HEK293 (cell line): Measurements from ENCODE around the gene TCEAL8.

ENCODE experiments used
- CTCF ChIP-seq: fragments of 450-650 bp; formaldehyde crosslinking; IDR thresholded peaks from 2 replicates; pipeline ENCODE4 v1.5.1; 2016; ENCODE audit warnings: missing biosample characterization, missing genetic modification characterization
- EGR2 ChIP-seq: fragments of 450-650 bp; formaldehyde crosslinking; IDR thresholded peaks from 2 replicates; pipeline ENCODE4 v1.5.1; 2016; ENCODE audit warnings: low read depth, missing biosample characterization, missing genetic modification characterization
- GLI4 ChIP-seq: fragments of 450-650 bp; formaldehyde crosslinking; IDR thresholded peaks from 2 replicates; pipeline ENCODE4 v1.5.1; 2016; ENCODE audit warnings: missing biosample characterization, missing genetic modification characterization
- OVOL3 ChIP-seq: fragments of 450-650 bp; formaldehyde crosslinking; IDR thresholded peaks from 2 replicates; pipeline ENCODE4 v1.5.1; 2016; ENCODE audit warnings: missing biosample characterization, missing genetic modification characterization
- REST ChIP-seq: fragments of 450-650 bp; formaldehyde crosslinking; IDR thresholded peaks from 2 replicates; pipeline ENCODE4 v1.5.1; 2016; ENCODE audit warnings: missing biosample characterization, missing genetic modification characterization
- SP7 ChIP-seq: fragments of 450-650 bp; formaldehyde crosslinking; IDR thresholded peaks from 2 replicates; pipeline ENCODE4 v1.5.1; 2016; ENCODE audit warnings: missing biosample characterization, missing genetic modification characterization
- TCF7L2 ChIP-seq: IDR thresholded peaks from 2 replicates; pipeline ENCODE4 v1.6.1; 2011; ENCODE audit warnings: low read depth, mild to moderate bottlenecking, inconsistent platforms, low read length, moderate library complexity, borderline replicate concordance
- ZBTB1 ChIP-seq: fragments of 450-650 bp; formaldehyde crosslinking; IDR thresholded peaks from 2 replicates; pipeline ENCODE4 v1.5.1; 2016; ENCODE audit warnings: missing biosample characterization, missing genetic modification characterization
- ZBTB11 ChIP-seq: fragments of 450-650 bp; formaldehyde crosslinking; conservative IDR thresholded peaks from 2 replicates; pipeline ENCODE4 v1.5.1; 2016; ENCODE audit warnings: low read depth, missing biosample characterization, missing genetic modification characterization
- ZNF341 ChIP-seq: fragments of 450-650 bp; formaldehyde crosslinking; IDR thresholded peaks from 2 replicates; pipeline ENCODE4; 2016; ENCODE audit warnings: low read depth, missing biosample characterization, missing genetic modification characterization
- ZNF48 ChIP-seq: fragments of 450-650 bp; formaldehyde crosslinking; IDR thresholded peaks from 2 replicates; pipeline ENCODE4 v1.5.1; 2016; ENCODE audit warnings: missing biosample characterization, missing genetic modification characterization
- ZNF623 ChIP-seq: fragments of 450-650 bp; formaldehyde crosslinking; IDR thresholded peaks from 2 replicates; pipeline ENCODE4 v1.5.1; 2016; ENCODE audit warnings: missing biosample characterization, missing genetic modification characterization
- ZNF626 ChIP-seq: fragments of 450-650 bp; sonication (Bioruptor Pico); formaldehyde crosslinking; IDR thresholded peaks from 2 replicates; pipeline ENCODE4 v1.5.1; 2018; ENCODE audit warnings: missing biosample characterization, missing genetic modification characterization, inconsistent platforms

GRCh38 chrX:103211012-103211715 lies 43.8 kb downstream of the TCEAL8 start:
- TF ChIP-seq ZBTB11 (tag by site-specific recombination): no peak
- 0 out of 2 replicates have a peak, but pooled peaks have one; percentile 13 for TF ChIP-seq CTCF (tag by site-specific recombination)
- no peak for TF ChIP-seq ZNF626 (tag by site-specific recombination)
- no peak for TF ChIP-seq ZBTB1 (tag by site-specific recombination)
- TF ChIP-seq TCF7L2: no peak
- no peak for TF ChIP-seq EGR2 (tag by site-specific recombination)
- no peak for TF ChIP-seq REST (tag by site-specific recombination)
- TF ChIP-seq ZNF623: no peak
- TF ChIP-seq ZNF341 (tag by site-specific recombination): no peak
- no peak for TF ChIP-seq OVOL3
- no peak for TF ChIP-seq ZNF48
- TF ChIP-seq SP7 (tag by site-specific recombination): no peak
- TF ChIP-seq GLI4 (tag by site-specific recombination): no peak
